ENCODE data around the gene ADAMTSL4.

DNA sequence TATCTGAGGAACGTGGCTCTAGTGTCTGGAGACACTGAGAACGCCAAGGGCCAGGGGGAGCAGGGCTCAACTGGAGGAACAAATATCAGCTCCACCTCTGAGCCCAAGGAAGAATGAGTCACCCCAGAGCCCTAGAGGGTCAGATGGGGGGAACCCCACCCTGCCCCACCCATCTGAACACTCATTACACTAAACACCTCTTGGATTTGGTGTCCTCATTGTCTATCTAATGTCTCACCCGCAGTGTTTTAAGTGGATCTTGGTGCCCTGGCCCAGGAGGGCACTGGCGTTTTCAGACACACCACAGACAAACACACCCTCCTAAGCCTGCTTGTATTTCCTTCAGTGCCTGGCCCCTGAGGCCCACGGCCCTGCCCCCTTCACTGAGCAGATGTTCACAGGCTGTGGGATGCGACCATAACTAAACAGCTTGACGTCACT, 35.8 kb upstream of the ADAMTSL4 start:
- no peak for TF ChIP-seq YY1 (IDR thresholded peaks at IDR 0.05; ENCODE audit: insufficient read depth, insufficient read length)
- no peak for TF ChIP-seq ZNF274 (IDR thresholded peaks at IDR 0.05; ENCODE audit: low read depth, low read length)
- no peak for TF ChIP-seq SUZ12 (IDR thresholded peaks at IDR 0.05; ENCODE audit: extremely low read depth, insufficient read depth, insufficient read length)

Measured in NT2/D1 (cell line).